GM18858 (cell line): ENCODE results near the gene PAOX.
A peak's percentile ranks its signal among the peaks of the same experiment; 100 is the strongest.

Experiments
- ATAC-seq: cut with Tn5 transposase; IDR thresholded peaks from one replicate; pipeline ENCODE4 v1.9.1; 2021; ENCODE audit not compliant: unreplicated experiment

Gene PAOX

GRCh38 chr10:133379152-133379800 is at the start of gene PAOX:
PAOX (plus strand) TSS chr10:133379262; CDS start chr10:133379317, 55 bp downstream.
- ATAC-seq = peak; percentile 36

- peak; percentile 83 for ATAC-seq
These were observed 49.4 kb upstream of the PAOX start for GRCh38 chr10:133329491-133330202.

DNA sequence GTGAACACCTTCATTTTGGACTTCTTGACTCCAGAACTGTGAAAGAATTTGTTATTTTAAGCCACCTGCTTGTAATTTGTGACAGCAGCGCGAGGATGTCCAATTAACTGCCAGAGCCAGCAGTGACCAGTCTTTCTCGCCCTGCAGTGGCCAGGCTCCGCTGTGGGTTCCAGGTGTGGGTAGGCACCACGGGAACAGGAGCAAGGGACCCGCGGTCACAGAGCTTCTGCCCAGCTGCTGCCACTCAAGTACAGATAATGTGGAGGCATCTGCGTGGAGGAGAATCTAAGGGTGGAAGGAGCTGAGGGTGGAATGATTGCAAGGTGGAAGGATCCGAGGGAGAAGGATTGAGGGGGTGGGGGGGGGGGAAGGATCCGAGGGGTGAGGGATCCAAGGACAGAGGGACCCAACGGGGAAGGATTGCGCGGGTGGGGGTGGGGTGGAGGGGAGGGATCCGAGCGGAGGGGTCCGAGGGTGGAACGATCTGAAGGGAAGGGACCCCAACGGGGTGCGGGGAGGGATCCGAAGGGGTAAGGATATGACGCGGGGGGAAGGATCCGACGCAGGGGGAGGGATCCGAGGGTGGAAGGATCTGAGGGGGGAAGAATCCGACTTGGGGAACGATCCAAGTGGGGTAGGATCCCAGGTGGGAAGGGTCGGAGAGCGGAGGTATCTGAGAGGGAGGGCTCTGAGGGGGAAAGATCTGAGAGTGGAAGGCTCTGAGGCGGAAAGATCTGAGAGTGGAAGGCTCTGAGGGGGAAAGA is 45.9 kb upstream of the PAOX start:
- ATAC-seq = no peak

GRCh38 chr10:133334503-133335245 is 44.4 kb upstream of the PAOX start:
- ATAC-seq = no peak

- ATAC-seq = no peak
These were observed 43.6 kb upstream of the PAOX start for GRCh38 chr10:133335246-133336117.

GRCh38 chr10:133336118-133336576 is 42.9 kb upstream of the PAOX start:
- no peak for ATAC-seq

DNA sequence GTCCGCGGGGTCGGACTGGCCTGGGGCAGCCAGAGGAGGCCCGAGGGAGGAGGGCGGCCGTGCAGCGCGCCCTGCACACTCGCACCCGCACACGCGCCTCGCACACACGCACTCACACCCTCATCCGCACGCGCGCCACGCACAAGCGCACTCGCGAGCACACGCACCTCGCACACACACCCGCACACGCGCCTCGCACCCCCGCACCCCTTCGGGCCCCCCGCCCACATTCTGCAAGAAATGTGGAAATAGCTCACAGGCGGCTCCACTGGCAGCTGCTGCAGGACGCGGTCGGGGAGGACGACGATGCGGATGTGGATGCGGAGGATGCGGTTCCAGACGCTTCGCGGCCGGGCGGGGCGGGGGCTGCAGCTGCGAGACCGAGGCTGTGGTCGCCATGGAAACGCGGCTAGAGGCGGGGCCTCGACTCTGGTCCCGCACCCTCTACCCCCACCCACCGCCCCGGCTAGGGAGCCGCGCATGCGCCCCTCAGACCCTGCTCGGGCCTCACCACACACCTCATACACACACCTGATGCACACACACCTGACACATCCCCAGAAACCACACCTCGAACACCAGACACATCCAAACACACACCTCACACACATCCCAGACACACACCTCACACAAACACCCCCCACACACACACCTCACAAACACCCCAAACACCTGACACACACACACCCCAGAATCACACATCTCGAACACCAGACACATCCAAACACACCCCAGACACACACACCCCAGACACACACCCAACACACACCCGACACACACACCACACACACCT is 42.3 kb upstream of the PAOX start, which contains the start of gene CALY:
Gene CALY, minus strand, starts transcription at position 320 of the 793 bp plus-strand sequence. CDS start 7,907 bp downstream, outside the sequence.
- ATAC-seq = no peak

GRCh38 chr10:133337370-133337725 is 41.7 kb upstream of the PAOX start:
- no peak for ATAC-seq

DNA sequence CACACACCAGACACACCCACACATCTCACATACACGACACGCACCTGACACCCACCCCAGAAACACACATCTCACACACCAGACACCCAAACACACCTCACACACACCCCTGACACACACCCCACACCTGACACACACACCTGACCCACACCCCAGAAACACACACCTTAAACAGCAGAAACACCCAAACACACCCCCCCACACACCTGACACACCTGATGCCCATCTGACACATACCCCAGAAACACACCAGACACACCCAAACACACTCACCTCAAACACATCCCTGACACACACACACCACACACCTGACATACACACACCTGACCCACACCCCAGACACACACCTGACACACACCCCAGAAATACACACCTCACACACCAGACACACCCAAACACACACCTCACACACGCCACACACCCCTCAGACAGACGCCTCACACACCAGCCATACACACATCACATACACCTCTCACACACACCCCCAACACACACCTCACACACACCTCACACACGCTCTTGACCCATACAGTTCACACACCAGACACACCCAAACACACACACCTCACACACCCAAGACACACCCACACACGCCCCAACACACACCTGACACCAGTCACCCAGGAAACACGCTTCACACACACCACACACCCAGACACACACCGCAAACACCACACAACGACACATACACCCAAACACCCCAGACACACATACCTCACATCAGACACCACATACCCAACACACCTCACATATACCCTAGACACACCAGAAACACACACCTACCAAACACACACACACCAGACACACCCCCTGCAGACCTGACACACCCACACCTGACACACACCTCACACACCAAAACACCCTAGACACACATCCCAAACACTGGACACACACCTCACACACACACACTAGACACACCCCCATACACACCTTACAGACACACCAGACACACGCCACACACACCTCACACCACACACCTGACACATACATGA is 40.7 kb upstream of the PAOX start:
- ATAC-seq = no peak

DNA sequence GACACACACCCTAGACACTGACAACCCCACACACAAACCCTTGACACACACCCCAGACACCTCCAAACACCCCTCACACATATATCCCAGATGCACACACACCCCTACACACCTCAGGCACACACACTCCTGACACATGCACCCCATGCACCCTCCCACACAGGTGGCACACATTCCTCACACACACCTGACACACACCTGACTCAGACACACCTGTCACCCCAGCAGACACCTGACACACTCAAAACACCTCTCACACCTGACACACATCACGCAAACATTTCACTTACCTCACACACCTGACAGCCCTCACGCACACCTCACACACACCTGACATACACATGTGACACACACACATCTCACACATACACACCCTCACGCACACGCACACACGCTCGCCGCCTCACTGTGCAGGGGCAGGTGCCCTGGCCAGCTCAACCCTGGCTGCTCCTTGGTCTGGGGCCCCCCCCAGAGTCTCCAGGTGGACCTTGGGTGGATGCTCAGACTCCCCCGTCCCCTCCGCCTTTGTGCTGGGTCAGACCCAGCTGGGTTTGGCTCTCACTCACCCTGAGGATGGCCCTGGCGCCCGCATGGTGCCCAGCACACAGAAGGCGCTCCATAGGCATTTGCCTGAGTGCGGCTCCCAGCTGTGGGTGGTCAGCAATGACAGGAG is 39.2 kb upstream of the PAOX start:
- ATAC-seq = no peak

- no peak for ATAC-seq
These were observed 37.1 kb upstream of the PAOX start for GRCh38 chr10:133341983-133342382.

- no peak for ATAC-seq
These were observed 36.1 kb upstream of the PAOX start for GRCh38 chr10:133342942-133343341.

- no peak for ATAC-seq
These were observed 35.5 kb upstream of the PAOX start for GRCh38 chr10:133343558-133343957.

GRCh38 chr10:133344236-133344635 is 34.8 kb upstream of the PAOX start:
- no peak for ATAC-seq

- ATAC-seq = no peak
These were observed 32.6 kb upstream of the PAOX start for GRCh38 chr10:133346413-133346812.

GRCh38 chr10:133347710-133348517 is 31.1 kb upstream of the PAOX start:
- no peak for ATAC-seq

DNA sequence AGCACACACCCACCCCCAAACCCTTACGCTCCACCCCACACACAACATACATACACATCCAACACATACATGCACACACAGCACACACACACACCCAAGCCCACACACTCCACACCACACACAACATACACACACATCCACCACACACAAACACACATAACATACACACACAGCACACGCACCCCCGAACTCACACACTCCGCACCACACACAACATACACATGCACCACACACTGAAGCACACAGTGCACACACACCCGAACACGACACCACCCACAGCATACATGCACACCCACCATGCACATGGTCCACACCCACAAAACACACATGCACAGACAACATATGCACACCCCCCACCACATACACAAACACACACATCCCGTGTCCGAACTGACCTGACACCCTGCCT is 29.9 kb upstream of the PAOX start:
- no peak for ATAC-seq
